MM.1S (cell line): ENCODE results near the gene CROCC2.

Experiments used
- DNase-seq: peaks from one replicate; pipeline ENCODE4 v3.0.0-alpha.2; 2015
- H2AFZ ChIP-seq: fragments of 300-600 bp; sonication (generic); 2 replicates; pipeline ENCODE4 v1.6.0; 2016; ENCODE audit warnings: antibody characterized with exemption, low read length
- H3F3A ChIP-seq: fragments of 300-600 bp; sonication (generic); 2 replicates; pipeline ENCODE4 v1.6.1; 2016; ENCODE audit warnings: mild to moderate bottlenecking, antibody characterized with exemption, low read length, moderate library complexity, mixed read lengths; ENCODE audit not compliant: insufficient read depth
- H3K27ac ChIP-seq: fragments of 300-600 bp; sonication (generic); 2 replicates; pipeline ENCODE4 v1.5.1; 2016; ENCODE audit warnings: mild to moderate bottlenecking, low read length
- H3K27me3 ChIP-seq: fragments of 300-600 bp; sonication (generic); replicated peaks from 2 replicates; pipeline ENCODE4 v1.6.0; 2016; ENCODE audit warnings: low read length; ENCODE audit not compliant: insufficient read depth
- H3K36me3 ChIP-seq: fragments of 300-600 bp; sonication (generic); replicated peaks from 2 replicates; pipeline ENCODE4 v1.6.1; 2016; ENCODE audit warnings: mild to moderate bottlenecking, low read length, mixed read lengths; ENCODE audit not compliant: insufficient read depth
- H3K4me1 ChIP-seq: fragments of 300-600 bp; sonication (generic); 2 replicates; pipeline ENCODE4 v1.6.1; 2016; ENCODE audit warnings: low read length, mixed read lengths
- H3K4me2 ChIP-seq: fragments of 300-600 bp; sonication (generic); 2 replicates; pipeline ENCODE4 v1.6.0; 2016; ENCODE audit warnings: low read depth, low read length
- H3K4me3 ChIP-seq: fragments of 300-600 bp; sonication (generic); 2 replicates; pipeline ENCODE4 v1.5.1; 2016; ENCODE audit warnings: low read length, mixed read lengths
- H3K79me2 ChIP-seq: fragments of 300-600 bp; sonication (generic); 2 replicates; pipeline ENCODE4 v1.6.1; 2016; ENCODE audit warnings: mixed run types, low read length, mixed read lengths
- H3K9ac ChIP-seq: fragments of 300-600 bp; sonication (generic); 2 replicates; pipeline ENCODE4 v1.6.1; 2016; ENCODE audit warnings: low read length, mixed read lengths
- H3K9me2 ChIP-seq: fragments of 300-600 bp; sonication (generic); replicated peaks from 2 replicates; pipeline ENCODE4 v1.6.1; 2016; ENCODE audit warnings: mild to moderate bottlenecking, low read length, mixed read lengths; ENCODE audit not compliant: insufficient read depth
- H3K9me3 ChIP-seq: fragments of 300-600 bp; sonication (generic); replicated peaks from 2 replicates; pipeline ENCODE4 v1.6.1; 2016; ENCODE audit warnings: mild to moderate bottlenecking, low read length, mixed read lengths; ENCODE audit not compliant: insufficient read depth
- H4K20me1 ChIP-seq: fragments of 300-600 bp; sonication (generic); 2 replicates; pipeline ENCODE4 v1.6.1; 2016; ENCODE audit warnings: mild to moderate bottlenecking, low read length, moderate library complexity, mixed read lengths; ENCODE audit not compliant: insufficient read depth
- EZH2 ChIP-seq: fragments of 300-600 bp; sonication (generic); optimal IDR thresholded peaks from 2 replicates; pipeline ENCODE3; 2017; ENCODE audit warnings: low read depth, mild to moderate bottlenecking, antibody characterized with exemption, low read length, mixed read lengths
- EZH2phosphoT487 ChIP-seq: fragments of 300-600 bp; sonication (generic); IDR thresholded peaks from 2 replicates; pipeline ENCODE4 v1.6.1; 2018; ENCODE audit warnings: antibody characterized with exemption, low read length
- TF ChIP-seq, protein P1 (sequence below): fragments of 300-600 bp; sonication (generic); IDR thresholded peaks from 2 replicates; pipeline ENCODE4 v1.5.1; 2016; ENCODE audit warnings: antibody characterized with exemption, low read length, mixed read lengths

CROCC2 gene

DNA sequence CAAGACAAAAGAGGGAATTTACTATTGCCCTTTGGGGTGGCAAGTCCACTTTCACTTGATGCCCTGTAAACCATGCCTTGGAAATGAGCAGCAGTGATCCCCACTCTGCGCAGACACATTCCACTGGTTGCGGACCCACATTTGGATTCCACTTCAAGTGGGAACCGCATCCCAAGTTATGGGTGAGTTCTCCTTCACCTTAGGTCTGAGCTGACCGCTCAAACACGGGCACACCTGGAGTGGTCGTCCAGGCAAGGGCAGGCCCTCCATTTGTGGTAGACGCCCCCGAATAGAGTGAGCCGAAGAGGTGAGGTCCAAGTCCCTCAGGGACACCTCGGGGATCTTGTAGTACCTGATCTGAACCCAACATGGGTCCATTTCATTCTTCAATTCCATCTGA, 47.3 kb upstream of the CROCC2 start:
- Histone ChIP-seq H4K20me1 (no peaks in the 10 kb centered on the region), H3K9me2 (no peaks in the 10 kb centered on the region), H3F3A (no peaks in the 10 kb centered on the region), H3K9ac (no peak overlapping the region), H3K27me3 (peaks cover 86% of the 10 kb centered on the region), H3K27ac (no peak overlapping the region), H3K79me2 (no peaks in the 10 kb centered on the region), H3K4me2 (no peak overlapping the region), H3K9me3 (no peaks in the 10 kb centered on the region), H3K4me3 (no peak overlapping the region), H3K36me3 (no peaks in the 10 kb centered on the region), H3K4me1 (no peaks in the 10 kb centered on the region), H2AFZ (no peak overlapping the region)
- TF ChIP-seq EZH2 (no peak), EZH2phosphoT487 (no peak)
- TF ChIP-seq, protein P1, sequence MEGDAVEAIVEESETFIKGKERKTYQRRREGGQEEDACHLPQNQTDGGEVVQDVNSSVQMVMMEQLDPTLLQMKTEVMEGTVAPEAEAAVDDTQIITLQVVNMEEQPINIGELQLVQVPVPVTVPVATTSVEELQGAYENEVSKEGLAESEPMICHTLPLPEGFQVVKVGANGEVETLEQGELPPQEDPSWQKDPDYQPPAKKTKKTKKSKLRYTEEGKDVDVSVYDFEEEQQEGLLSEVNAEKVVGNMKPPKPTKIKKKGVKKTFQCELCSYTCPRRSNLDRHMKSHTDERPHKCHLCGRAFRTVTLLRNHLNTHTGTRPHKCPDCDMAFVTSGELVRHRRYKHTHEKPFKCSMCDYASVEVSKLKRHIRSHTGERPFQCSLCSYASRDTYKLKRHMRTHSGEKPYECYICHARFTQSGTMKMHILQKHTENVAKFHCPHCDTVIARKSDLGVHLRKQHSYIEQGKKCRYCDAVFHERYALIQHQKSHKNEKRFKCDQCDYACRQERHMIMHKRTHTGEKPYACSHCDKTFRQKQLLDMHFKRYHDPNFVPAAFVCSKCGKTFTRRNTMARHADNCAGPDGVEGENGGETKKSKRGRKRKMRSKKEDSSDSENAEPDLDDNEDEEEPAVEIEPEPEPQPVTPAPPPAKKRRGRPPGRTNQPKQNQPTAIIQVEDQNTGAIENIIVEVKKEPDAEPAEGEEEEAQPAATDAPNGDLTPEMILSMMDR: no peak
- no peak for DNase-seq

- no peaks in the 10 kb centered on the region for H3K79me2 ChIP-seq
- no peak overlapping the region for H3K9ac ChIP-seq
- no peaks in the 10 kb centered on the region for H3F3A ChIP-seq
- no peak overlapping the region for H2AFZ ChIP-seq
- no peak overlapping the region for H3K4me2 ChIP-seq
- DNase-seq: no peak
- no peaks in the 10 kb centered on the region for H3K9me2 ChIP-seq
- H3K27ac ChIP-seq: no peak overlapping the region
- no peaks in the 10 kb centered on the region for H3K36me3 ChIP-seq
- H4K20me1 ChIP-seq: no peaks in the 10 kb centered on the region
- no peaks in the 10 kb centered on the region for H3K9me3 ChIP-seq
- TF ChIP-seq, protein P1: no peak
- TF ChIP-seq EZH2 (no peak), EZH2phosphoT487 (no peak)
- no peaks in the 10 kb centered on the region for H3K4me1 ChIP-seq
- peaks cover 74% of the 10 kb centered on the region for H3K27me3 ChIP-seq
- no peak overlapping the region for H3K4me3 ChIP-seq
Measured at GRCh38 chr2:240861547-240861946, 44.6 kb upstream of the CROCC2 start.

DNA sequence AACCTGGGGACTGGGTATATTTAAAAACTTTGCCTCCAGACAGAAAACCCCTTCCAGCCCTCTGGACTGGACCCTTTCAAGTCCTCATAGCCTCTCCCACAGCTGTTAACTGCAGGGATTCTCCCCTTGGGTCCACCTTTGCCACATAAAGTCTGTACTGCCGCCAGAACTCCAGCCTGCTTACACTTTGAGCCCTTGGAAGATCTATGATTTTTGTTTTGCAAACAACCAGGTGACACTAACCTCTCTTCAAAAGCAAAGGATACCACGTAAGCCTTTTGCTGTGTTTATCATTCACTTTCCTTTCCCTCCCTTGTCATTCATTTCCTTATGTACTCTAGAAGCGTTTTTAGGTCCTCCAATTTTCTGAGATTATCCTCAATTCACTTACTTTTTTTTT, 41.7 kb upstream of the CROCC2 start:
- no peak overlapping the region for H2AFZ ChIP-seq
- no peak overlapping the region for H3K4me3 ChIP-seq
- H3K27ac ChIP-seq: no peak overlapping the region
- no peaks in the 10 kb centered on the region for H3K4me1 ChIP-seq
- TF ChIP-seq EZH2phosphoT487 (no peak), EZH2 (no peak)
- TF ChIP-seq, protein P1: no peak
- no peaks in the 10 kb centered on the region for H3F3A ChIP-seq
- no peaks in the 10 kb centered on the region for H3K9me3 ChIP-seq
- H3K79me2 ChIP-seq: no peaks in the 10 kb centered on the region
- H3K9ac ChIP-seq: no peak overlapping the region
- no peak overlapping the region for H3K4me2 ChIP-seq
- H3K36me3 ChIP-seq: no peaks in the 10 kb centered on the region
- H3K9me2 ChIP-seq: no peaks in the 10 kb centered on the region
- DNase-seq: no peak
- no peaks in the 10 kb centered on the region for H4K20me1 ChIP-seq
- peaks cover 72% of the 10 kb centered on the region for H3K27me3 ChIP-seq

DNA sequence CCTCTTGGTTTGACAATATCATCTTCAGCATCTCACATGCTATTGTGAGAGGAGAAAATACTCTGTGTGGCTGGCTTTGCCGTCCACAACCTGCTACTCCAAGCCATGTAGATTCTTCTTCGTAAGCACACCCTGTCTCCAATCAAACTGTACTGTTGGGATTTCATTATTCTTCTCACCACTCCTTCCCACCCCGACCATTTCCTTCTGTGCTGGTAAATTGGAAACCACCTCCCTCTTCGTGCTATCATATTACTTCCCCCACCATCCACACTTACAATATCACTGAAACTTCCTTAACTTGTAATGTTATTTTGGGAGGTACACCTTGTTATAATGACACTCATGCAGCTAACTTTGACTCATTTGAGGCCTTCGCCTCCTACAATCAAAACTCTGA, 40.7 kb upstream of the CROCC2 start:
- Histone ChIP-seq H3K27ac (no peak overlapping the region), H4K20me1 (no peaks in the 10 kb centered on the region), H3K36me3 (no peaks in the 10 kb centered on the region), H2AFZ (no peak overlapping the region), H3K4me2 (no peak overlapping the region), H3K79me2 (no peaks in the 10 kb centered on the region), H3K9me2 (no peaks in the 10 kb centered on the region), H3F3A (no peaks in the 10 kb centered on the region), H3K4me1 (no peaks in the 10 kb centered on the region), H3K9me3 (no peaks in the 10 kb centered on the region), H3K4me3 (no peak overlapping the region), H3K27me3 (peaks cover 71% of the 10 kb centered on the region), H3K9ac (no peak overlapping the region)
- TF ChIP-seq, protein P1: no peak
- no peak for TF ChIP-seq EZH2
- TF ChIP-seq EZH2phosphoT487: no peak
- DNase-seq: no peak
